Activated naive CD8-positive, alpha-beta T cell treated with anti-CD3 and anti-CD28 coated beads, Interleukin-2, amount 10 ng/mL, durations not matched to agents 7 days and 5 days (primary cell): ENCODE data around the gene CYP26B1. TPM values are rescaled to one million over a fixed set of nuclear protein-coding genes. Genes with fewer than 3 reads are reported as not detected.

ENCODE experiments used
- ATAC-seq: fragments of 150-1000 bp; cut with Tn5 transposase; one replicate; pipeline ENCODE4 v1.10.0; 2021; ENCODE audit warnings: low read depth, moderate library complexity
- POLR2A ChIA-PET: fragments of 350-600 bp; sonication (Branson Sonifier 250); formaldehyde crosslinking; loops from one replicate; lab custom pipeline; 2021; ENCODE audit warnings: antibody characterized with exemption; lab: Charles Lee
- DNase-seq: peaks from one replicate; pipeline ENCODE4 v3.0.0; 2021
- H3K27ac Mint-ChIP-seq: one replicate; pipeline ENCODE4 v1.8.0; 2022; ENCODE audit warnings: mild to moderate bottlenecking, mixed read lengths
- H3K27me3 Mint-ChIP-seq: one replicate; pipeline ENCODE4 v1.8.0; 2022; ENCODE audit warnings: mild to moderate bottlenecking, moderate library complexity, mixed read lengths
- H3K36me3 Mint-ChIP-seq: one replicate; pipeline ENCODE4 v1.8.0; 2021; ENCODE audit warnings: mild to moderate bottlenecking, mixed read lengths
- H3K4me1 Mint-ChIP-seq: one replicate; pipeline ENCODE4 v1.8.0; 2021; ENCODE audit warnings: mixed read lengths
- H3K4me3 Mint-ChIP-seq: one replicate; pipeline ENCODE4 v1.8.0; 2022; ENCODE audit warnings: mild to moderate bottlenecking, moderate library complexity, mixed read lengths
- H3K9me3 Mint-ChIP-seq: one replicate; pipeline ENCODE4 v1.8.0; 2021; ENCODE audit warnings: mixed read lengths
- total RNA-seq, 2 experiments: library from RNA; stranded (reverse); gene quantifications; one replicate each; pipeline ENCODE4 v1.2.3, GENCODE V29; 2021

The CYP26B1 gene
- total RNA-seq, 2 experiments from 2014 or later = not detected

- H3K4me1 Mint-ChIP-seq = peaks cover 2% of the 10 kb centered on the region
- no peaks in the 10 kb centered on the region for H3K9me3 Mint-ChIP-seq
- no peak for ATAC-seq
- no peak overlapping the region for H3K27ac Mint-ChIP-seq
- no peak for DNase-seq
- no peaks in the 10 kb centered on the region for H3K36me3 Mint-ChIP-seq
- H3K4me3 Mint-ChIP-seq = no peak overlapping the region
- POLR2A ChIA-PET = interaction anchor here (0.8 kb wide), 1 partner anchor 535 kb away, joined by 3 read pairs; no protein-coding TSS in a partner anchor
- H3K27me3 Mint-ChIP-seq = peaks cover 7% of the 10 kb centered on the region
Observed at GRCh38 chr2:72126186-72127100, 21.2 kb downstream of the CYP26B1 start.

DNA sequence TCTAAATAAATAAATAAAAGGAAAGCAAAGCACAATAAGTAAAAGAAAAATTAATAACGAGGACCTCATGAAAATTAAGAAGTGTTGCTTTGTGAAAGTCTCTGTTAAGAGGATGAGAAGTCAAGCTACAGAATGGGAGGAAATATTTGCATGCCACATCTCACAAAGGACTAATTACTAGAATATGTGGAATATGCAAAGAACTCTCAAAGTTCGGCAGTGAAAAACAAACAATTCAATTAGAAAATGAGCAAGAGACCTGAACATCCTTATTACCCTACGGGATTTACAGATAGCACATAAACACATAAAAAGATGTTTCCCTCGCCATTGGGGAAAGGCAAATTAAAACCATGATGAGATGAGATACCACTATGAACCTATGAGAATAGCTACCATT, 23.3 kb downstream of the CYP26B1 start:
- DNase-seq (no peak), ATAC-seq (no peak)
- H3K36me3 Mint-ChIP-seq = no peaks in the 10 kb centered on the region
- H3K4me1 Mint-ChIP-seq = peaks cover 2% of the 10 kb centered on the region
- H3K9me3 Mint-ChIP-seq = no peaks in the 10 kb centered on the region
- H3K4me3 Mint-ChIP-seq = no peak overlapping the region
- H3K27ac Mint-ChIP-seq = no peak overlapping the region
- peaks cover 9% of the 10 kb centered on the region for H3K27me3 Mint-ChIP-seq
- POLR2A ChIA-PET = no interaction called here

GRCh38 chr2:72121153-72121552, 26.5 kb downstream of the CYP26B1 start:
- H3K27ac Mint-ChIP-seq = no peak overlapping the region
- peaks cover 9% of the 10 kb centered on the region for H3K27me3 Mint-ChIP-seq
- DNase-seq (no peak), ATAC-seq (no peak)
- POLR2A ChIA-PET = no interaction called here
- H3K9me3 Mint-ChIP-seq = peaks cover 1% of the 10 kb centered on the region
- no peaks in the 10 kb centered on the region for H3K36me3 Mint-ChIP-seq
- H3K4me1 Mint-ChIP-seq = no peaks in the 10 kb centered on the region
- no peak overlapping the region for H3K4me3 Mint-ChIP-seq

DNA sequence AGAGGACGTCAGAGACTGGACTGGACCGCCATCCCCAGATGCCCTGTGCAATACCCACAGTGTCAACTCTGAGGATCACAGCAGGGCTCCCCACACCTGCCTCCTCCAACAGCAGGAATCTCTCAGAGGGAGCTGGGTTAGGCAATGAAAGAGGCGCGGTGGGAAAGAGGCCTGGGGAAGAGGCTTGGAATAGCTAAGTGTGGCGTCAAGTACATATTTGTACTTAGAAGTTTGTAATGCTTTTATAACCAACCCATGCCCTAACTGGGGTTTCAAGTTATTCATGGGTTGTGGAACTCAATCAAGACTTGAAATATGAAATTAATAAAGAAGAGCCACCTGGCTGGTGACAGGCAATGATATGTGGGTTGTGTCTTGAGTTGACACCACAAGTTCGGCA, 28.7 kb downstream of the CYP26B1 start:
- ATAC-seq = no peak
- peaks cover 1% of the 10 kb centered on the region for H3K9me3 Mint-ChIP-seq
- H3K36me3 Mint-ChIP-seq = no peaks in the 10 kb centered on the region
- H3K4me1 Mint-ChIP-seq = no peaks in the 10 kb centered on the region
- no peak overlapping the region for H3K4me3 Mint-ChIP-seq
- H3K27me3 Mint-ChIP-seq = peaks cover 9% of the 10 kb centered on the region
- DNase-seq = no peak
- H3K27ac Mint-ChIP-seq = no peak overlapping the region
- POLR2A ChIA-PET = no interaction called here

DNA sequence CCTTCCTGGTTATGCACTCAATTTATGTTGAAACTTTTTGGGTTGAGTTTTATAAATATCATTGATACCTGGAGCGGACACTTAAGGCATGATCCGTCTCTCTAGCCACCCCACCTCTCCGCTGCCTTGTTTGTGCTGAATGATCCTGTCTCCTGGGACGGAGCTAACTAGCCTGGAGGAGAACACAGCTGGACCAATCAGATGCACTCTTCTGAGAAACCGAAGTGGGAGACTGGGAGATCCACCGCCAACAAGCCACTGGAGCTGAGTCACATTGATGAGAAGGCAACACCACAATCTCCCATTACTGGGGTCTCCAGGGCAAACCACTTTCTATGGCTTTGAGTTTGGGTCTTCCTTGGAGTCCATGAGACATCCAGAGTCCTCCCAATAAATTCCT, 29.3 kb downstream of the CYP26B1 start:
- Mint-ChIP-seq H3K4me3 (no peak overlapping the region), H3K27me3 (peaks cover 9% of the 10 kb centered on the region), H3K9me3 (peaks cover 1% of the 10 kb centered on the region), H3K36me3 (no peaks in the 10 kb centered on the region), H3K4me1 (no peaks in the 10 kb centered on the region), H3K27ac (no peak overlapping the region)
- ATAC-seq = no peak
- no peak for DNase-seq
- POLR2A ChIA-PET = no interaction called here

DNA sequence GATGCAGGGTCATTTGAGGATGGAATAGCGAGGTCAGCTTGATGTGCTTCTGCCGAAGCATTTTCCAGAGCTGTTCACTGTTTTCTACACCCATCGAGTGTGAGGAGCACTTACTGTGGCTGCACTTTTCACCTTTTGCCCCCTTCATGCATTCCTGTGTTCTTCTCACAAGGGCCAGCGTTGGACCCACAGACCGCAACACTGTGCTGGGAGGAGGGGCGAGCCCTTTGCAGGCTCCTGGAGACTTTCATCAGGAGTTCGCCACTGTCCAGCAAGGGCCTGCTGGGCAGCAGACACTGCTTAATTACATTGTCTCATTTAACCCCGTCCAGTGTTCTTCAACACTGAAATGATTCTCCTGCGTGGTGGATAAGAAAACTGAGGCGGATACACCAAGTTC, 29.9 kb downstream of the CYP26B1 start:
- H3K4me1 Mint-ChIP-seq = no peaks in the 10 kb centered on the region
- no peak overlapping the region for H3K4me3 Mint-ChIP-seq
- peaks cover 1% of the 10 kb centered on the region for H3K9me3 Mint-ChIP-seq
- no peak for ATAC-seq
- DNase-seq = no peak
- H3K27ac Mint-ChIP-seq = no peak overlapping the region
- H3K36me3 Mint-ChIP-seq = no peaks in the 10 kb centered on the region
- POLR2A ChIA-PET = no interaction called here
- peaks cover 5% of the 10 kb centered on the region for H3K27me3 Mint-ChIP-seq

GRCh38 chr2:72117029-72117428, 30.6 kb downstream of the CYP26B1 start:
- H3K36me3 Mint-ChIP-seq = no peaks in the 10 kb centered on the region
- H3K9me3 Mint-ChIP-seq = peaks cover 1% of the 10 kb centered on the region
- POLR2A ChIA-PET = no interaction called here
- peaks cover 2% of the 10 kb centered on the region for H3K27me3 Mint-ChIP-seq
- H3K4me1 Mint-ChIP-seq = no peaks in the 10 kb centered on the region
- no peak overlapping the region for H3K4me3 Mint-ChIP-seq
- ATAC-seq (no peak), DNase-seq (no peak)
- H3K27ac Mint-ChIP-seq = no peak overlapping the region

DNA sequence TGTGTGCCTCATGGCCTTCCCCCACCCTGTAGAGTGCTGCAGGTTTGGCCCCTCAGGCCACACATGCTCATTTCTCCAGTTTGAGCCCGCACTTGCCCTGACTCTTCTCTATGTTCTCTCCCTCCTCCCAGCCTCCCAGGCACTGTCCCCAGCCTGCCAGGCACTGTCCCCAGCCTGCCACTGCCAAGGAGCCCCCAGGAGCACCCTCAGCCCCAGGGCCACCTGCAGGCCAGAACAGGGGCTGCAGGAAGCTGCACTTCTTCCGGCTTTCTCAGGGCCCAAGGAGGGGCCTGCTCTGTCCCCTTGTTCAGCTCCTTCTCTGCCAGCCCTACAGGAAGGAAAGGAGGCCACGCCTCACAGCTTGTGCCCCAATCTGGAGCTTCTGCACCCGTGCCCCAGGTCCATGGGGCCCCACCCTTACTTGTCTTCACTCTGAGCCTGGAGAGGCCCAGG, 31.6 kb downstream of the CYP26B1 start:
- Mint-ChIP-seq H3K36me3 (no peaks in the 10 kb centered on the region), H3K27me3 (no peaks in the 10 kb centered on the region), H3K9me3 (peaks cover 1% of the 10 kb centered on the region), H3K27ac (no peak overlapping the region), H3K4me1 (no peaks in the 10 kb centered on the region), H3K4me3 (no peak overlapping the region)
- POLR2A ChIA-PET = no interaction called here
- ATAC-seq (no peak), DNase-seq (no peak)

DNA sequence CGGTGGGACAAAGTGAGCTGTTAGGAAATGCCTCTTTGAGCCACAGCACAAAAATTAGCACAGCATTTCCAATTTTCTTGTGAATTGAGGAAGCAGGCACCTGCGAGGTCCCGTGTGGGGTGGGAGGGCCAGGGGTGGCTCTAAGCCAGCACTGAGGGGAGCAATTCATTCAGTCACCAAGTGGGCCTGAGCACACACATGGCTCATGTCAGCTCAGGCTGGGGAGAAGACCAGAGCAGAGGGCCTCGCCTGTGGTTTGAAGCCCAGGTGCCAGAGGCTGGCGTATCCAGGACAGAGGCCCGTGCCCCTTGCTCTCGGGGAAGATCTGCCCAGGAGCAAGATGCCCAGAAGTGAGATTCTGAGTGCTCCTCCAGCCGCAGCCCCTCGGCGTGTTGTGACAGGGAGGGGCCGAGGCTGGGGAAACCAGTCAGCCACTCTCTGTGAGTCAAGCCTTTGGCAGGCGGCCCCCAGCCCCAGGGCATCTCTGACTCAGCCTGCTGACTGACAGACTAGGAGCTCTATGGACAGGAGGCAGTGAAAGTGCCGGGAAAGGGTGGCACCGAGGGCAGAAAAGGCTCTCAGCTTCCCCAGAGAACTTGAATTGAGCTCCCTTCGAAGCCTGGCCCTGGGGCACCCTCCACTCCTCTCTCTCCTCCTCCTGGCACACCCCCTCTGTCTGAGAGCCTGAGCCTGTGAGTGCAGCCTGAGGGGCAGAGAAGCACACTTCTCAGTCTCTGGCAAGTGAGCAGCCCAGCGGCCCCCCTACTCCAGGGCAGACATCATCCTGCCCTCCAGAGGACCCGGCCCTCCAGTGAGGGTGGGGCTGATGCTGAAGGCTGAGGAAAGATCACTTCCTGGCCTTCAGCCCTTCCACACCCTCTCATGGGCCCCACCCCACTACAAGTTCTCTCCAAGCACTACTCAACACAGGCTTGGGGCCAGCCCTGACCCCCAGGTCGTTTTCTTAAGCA, 32.3 kb downstream of the CYP26B1 start:
- Mint-ChIP-seq H3K9me3 (peaks cover 1% of the 10 kb centered on the region), H3K27me3 (no peaks in the 10 kb centered on the region), H3K27ac (no peak overlapping the region), H3K4me1 (no peaks in the 10 kb centered on the region), H3K36me3 (no peaks in the 10 kb centered on the region), H3K4me3 (no peak overlapping the region)
- DNase-seq = no peak
- POLR2A ChIA-PET = no interaction called here
- ATAC-seq = no peak

GRCh38 chr2:72114693-72115051, 33.0 kb downstream of the CYP26B1 start:
- DNase-seq (no peak), ATAC-seq (no peak)
- no peak overlapping the region for H3K27ac Mint-ChIP-seq
- H3K9me3 Mint-ChIP-seq = peaks cover 1% of the 10 kb centered on the region
- no peaks in the 10 kb centered on the region for H3K36me3 Mint-ChIP-seq
- POLR2A ChIA-PET = no interaction called here
- no peaks in the 10 kb centered on the region for H3K4me1 Mint-ChIP-seq
- H3K4me3 Mint-ChIP-seq = no peak overlapping the region
- H3K27me3 Mint-ChIP-seq = peaks cover 3% of the 10 kb centered on the region

DNA sequence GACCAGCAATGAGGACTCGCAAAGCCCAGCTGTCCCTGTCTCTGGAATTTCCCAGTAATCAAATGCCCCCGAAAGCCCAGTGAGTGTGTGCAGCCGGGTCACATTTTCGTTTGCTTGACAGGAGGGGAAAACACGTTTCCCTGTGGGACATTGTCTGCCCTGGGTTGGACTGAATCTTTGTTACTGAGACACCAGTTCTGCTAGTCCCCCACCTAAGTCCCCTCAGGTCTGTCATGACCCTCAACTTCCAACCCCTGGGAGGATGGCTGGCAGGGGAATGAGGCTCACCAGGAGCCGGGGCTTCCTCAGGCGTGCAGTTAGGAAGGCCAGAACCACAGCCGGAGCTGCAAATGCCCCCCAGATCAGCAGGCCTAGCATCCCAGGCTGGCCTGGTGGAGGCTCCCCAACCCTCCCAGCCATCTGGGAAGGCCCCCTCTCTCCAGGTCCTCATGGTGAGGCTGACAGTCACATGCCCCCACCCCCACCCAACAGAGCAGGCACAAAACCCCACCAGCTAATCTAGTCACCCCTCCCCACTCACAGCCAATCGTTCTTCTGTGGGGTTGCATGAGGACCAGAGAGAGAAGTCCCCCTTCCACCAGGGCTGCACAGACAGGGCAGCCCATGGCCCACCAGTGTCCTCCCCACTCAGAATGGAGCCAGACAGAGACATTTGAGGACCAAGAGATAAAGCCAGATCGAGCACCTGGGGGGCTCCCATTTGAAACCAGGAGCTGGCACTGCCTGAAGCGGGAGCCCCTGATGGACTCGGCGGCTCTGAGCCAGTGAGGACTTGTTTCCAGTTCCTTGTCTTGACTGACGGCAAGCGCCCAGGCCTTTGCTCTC, 33.6 kb downstream of the CYP26B1 start:
- Mint-ChIP-seq H3K9me3 (peaks cover 1% of the 10 kb centered on the region), H3K36me3 (no peaks in the 10 kb centered on the region), H3K4me1 (no peaks in the 10 kb centered on the region), H3K4me3 (no peak overlapping the region), H3K27ac (no peak overlapping the region), H3K27me3 (peaks cover 3% of the 10 kb centered on the region)
- POLR2A ChIA-PET = no interaction called here
- DNase-seq = no peak
- ATAC-seq = no peak

DNA sequence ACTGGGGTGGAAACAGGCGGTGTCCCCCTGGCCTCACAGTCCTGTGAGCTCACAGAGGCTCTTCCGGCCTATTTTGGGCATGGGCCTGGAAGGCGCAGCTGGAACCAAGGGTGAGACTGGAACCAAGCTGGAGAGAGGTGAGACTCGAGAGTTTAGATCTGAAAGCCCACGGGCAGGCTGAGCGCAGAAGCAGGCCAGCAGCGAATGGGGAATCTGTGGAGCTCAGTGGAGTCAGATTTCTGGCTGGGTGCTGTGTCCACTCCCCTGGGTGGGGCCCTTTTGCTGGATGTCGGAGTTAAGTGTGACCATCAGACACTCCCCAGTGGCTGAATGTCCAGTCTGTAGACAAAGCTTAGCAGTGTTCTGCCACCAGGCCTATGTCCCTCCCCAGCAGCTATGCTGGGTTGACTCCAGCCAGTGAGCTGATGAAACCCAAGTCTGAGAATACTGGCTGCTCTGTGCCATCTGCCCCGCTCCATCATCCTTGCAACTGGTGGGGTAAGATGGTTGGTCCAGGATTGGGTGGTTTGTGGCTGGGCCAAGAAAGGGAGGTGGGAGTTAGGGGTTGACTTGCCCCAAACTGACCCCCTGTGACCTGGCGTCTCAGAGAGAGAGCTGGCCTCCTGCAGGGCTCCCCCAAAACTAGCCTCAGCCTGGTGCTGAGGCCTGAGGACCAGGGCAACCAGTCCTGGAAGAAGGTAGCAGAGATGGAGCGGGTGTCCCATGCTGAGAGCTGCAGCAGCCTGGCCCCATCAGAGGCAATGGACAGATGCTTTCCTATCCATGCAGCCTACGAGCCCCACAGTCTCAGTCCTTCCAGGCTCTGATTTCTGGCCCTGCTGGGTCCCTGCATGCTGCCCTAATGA, 34.4 kb downstream of the CYP26B1 start:
- POLR2A ChIA-PET = no interaction called here
- Mint-ChIP-seq H3K4me3 (no peak overlapping the region), H3K27ac (no peak overlapping the region), H3K9me3 (no peaks in the 10 kb centered on the region), H3K4me1 (no peaks in the 10 kb centered on the region), H3K27me3 (peaks cover 7% of the 10 kb centered on the region), H3K36me3 (no peaks in the 10 kb centered on the region)
- ATAC-seq (no peak), DNase-seq (no peak)
